HG03469 (cell line): ENCODE measurements around the gene AHCY.
"Not testable (repeated sequence)": the region's sequence is repeated elsewhere in the genome, so short reads cannot be mapped to it uniquely, and the experiment has no call there.

Experiments
- ATAC-seq: cut with Tn5 transposase; IDR thresholded peaks from one replicate; pipeline ENCODE4 v1.9.1; 2021; ENCODE audit warnings: mild to moderate bottlenecking, moderate library complexity, moderate number of reproducible peaks; ENCODE audit not compliant: unreplicated experiment

AHCY gene

GRCh38 chr20:34299556-34300255, 3.4 kb downstream of the AHCY start:
- ATAC-seq: no peak

- not testable (repeated sequence) for ATAC-seq
Observed at GRCh38 chr20:34298294-34298784, 4.8 kb downstream of the AHCY start.

- no peak for ATAC-seq
Observed at GRCh38 chr20:34296468-34296867, 6.7 kb downstream of the AHCY start.

GRCh38 chr20:34295284-34295683, 7.9 kb downstream of the AHCY start:
- no peak for ATAC-seq

GRCh38 chr20:34294563-34294962, 8.6 kb downstream of the AHCY start:
- ATAC-seq: no peak

GRCh38 chr20:34293589-34293988, 9.6 kb downstream of the AHCY start:
- ATAC-seq: no peak

- no peak for ATAC-seq
Observed at GRCh38 chr20:34293119-34293518, 10.0 kb downstream of the AHCY start.

GRCh38 chr20:34292496-34292895, 10.7 kb downstream of the AHCY start:
- no peak for ATAC-seq

GRCh38 chr20:34290471-34290870, 12.7 kb downstream of the AHCY start:
- no peak for ATAC-seq

- not testable (repeated sequence) for ATAC-seq
Observed at GRCh38 chr20:34287500-34287899, 15.7 kb downstream of the AHCY start.

- no peak for ATAC-seq
Observed at GRCh38 chr20:34285450-34285849, 17.7 kb downstream of the AHCY start.

GRCh38 chr20:34283844-34284243, 19.3 kb downstream of the AHCY start:
- no peak for ATAC-seq

GRCh38 chr20:34282041-34282440, 21.1 kb downstream of the AHCY start:
- ATAC-seq: no peak

GRCh38 chr20:34281177-34281576, 22.0 kb downstream of the AHCY start:
- ATAC-seq: no peak

GRCh38 chr20:34274694-34275093, 28.5 kb downstream of the AHCY start:
- no peak for ATAC-seq

GRCh38 chr20:34271956-34272355, 31.2 kb downstream of the AHCY start:
- no peak for ATAC-seq

- ATAC-seq: no peak
Observed at GRCh38 chr20:34269996-34270627, 33.0 kb downstream of the AHCY start.

GRCh38 chr20:34268851-34269636, 34.1 kb downstream of the AHCY start:
- ATAC-seq: no peak

- ATAC-seq: no peak
Observed at GRCh38 chr20:34268145-34268544, 35.0 kb downstream of the AHCY start.

- ATAC-seq: no peak
Observed at GRCh38 chr20:34264141-34264540, 39.0 kb downstream of the AHCY start.

- not testable (repeated sequence) for ATAC-seq
Observed at GRCh38 chr20:34263468-34263867, 39.7 kb downstream of the AHCY start.
